HG03571 (cell line): ENCODE data around the gene CDRT4.

ENCODE experiments used
- ATAC-seq: cut with Tn5 transposase; IDR thresholded peaks from one replicate; pipeline ENCODE4 v1.9.1; 2021; ENCODE audit not compliant: unreplicated experiment

The CDRT4 gene

GRCh38 chr17:15432807-15433611 is 34.4 kb downstream of the CDRT4 start:
- ATAC-seq, result no peak

GRCh38 chr17:15431766-15432165 is 35.7 kb downstream of the CDRT4 start:
- no peak for ATAC-seq

GRCh38 chr17:15431196-15431595 is 36.2 kb downstream of the CDRT4 start:
- no peak for ATAC-seq

GRCh38 chr17:15424521-15424920 is 42.9 kb downstream of the CDRT4 start:
- no peak for ATAC-seq

GRCh38 chr17:15422392-15422965 is 44.9 kb downstream of the CDRT4 start:
- ATAC-seq, result no peak

GRCh38 chr17:15418781-15419180 is 48.6 kb downstream of the CDRT4 start:
- no peak for ATAC-seq

GRCh38 chr17:15414532-15415306 is 52.7 kb downstream of the CDRT4 start:
- ATAC-seq, result no peak

- no peak for ATAC-seq
Observed at GRCh38 chr17:15413101-15413771, 54.2 kb downstream of the CDRT4 start.

- ATAC-seq, result no peak
Observed at GRCh38 chr17:15412606-15413005, 54.8 kb downstream of the CDRT4 start.

- ATAC-seq, result no peak
Observed at GRCh38 chr17:15411384-15412198, 55.8 kb downstream of the CDRT4 start.

- ATAC-seq, result no peak
Observed at GRCh38 chr17:15409721-15410250, 57.6 kb downstream of the CDRT4 start.

- ATAC-seq, result no peak
Observed at GRCh38 chr17:15408803-15409202, 58.6 kb downstream of the CDRT4 start.

GRCh38 chr17:15406081-15406480 is 61.3 kb downstream of the CDRT4 start:
- no peak for ATAC-seq

- no peak for ATAC-seq
Observed at GRCh38 chr17:15405058-15405415, 62.4 kb downstream of the CDRT4 start.

- no peak for ATAC-seq
Observed at GRCh38 chr17:15404106-15405057, 63.0 kb downstream of the CDRT4 start.

GRCh38 chr17:15403276-15403939 is 64.0 kb downstream of the CDRT4 start:
- ATAC-seq, result no peak

GRCh38 chr17:15399443-15399842 is 68.0 kb downstream of the CDRT4 start:
- ATAC-seq, result no peak

- no peak for ATAC-seq
Observed at GRCh38 chr17:15398736-15399331, 68.6 kb downstream of the CDRT4 start.
